ENCODE data around the gene RAPH1. TPM values are rescaled to one million over a fixed set of nuclear protein-coding genes. Genes with fewer than 3 reads are reported as not detected.

Gene RAPH1
- total RNA-seq, 3 donors from 2014 or later (not counting 1 experiment from before 2014, with no cell fraction given), result 0.34 to 3.6 (median 1.5) TPM

DNA sequence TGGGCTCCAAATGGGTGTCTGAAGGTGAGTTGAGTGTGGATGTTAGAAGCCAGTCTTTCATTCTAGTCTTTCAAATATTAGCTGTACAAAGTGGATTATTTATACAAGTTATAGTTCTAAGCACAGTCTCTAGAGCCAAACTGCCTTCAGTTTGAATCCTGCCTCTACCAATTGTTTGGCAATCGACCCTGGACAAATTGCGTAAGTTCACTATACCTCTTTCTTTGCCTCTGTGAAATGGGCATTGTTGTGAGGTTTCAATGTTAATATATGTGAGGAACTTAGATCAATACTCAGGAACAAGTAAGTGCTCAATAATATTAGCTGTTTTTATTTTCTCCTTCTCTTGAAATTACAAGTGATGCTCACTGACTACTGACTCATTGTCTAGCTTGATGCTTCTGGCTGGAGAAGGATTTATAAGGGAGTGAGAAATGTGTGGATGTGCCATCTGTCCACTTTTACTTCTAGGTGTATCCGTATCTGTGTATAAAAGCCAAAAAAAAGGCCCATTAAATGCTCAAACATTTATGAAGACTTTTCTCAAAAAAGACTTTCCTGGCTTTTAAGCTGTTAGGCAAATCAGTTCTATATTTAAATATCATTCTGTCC is 48.1 kb upstream of the RAPH1 start:
- H3K4me1 ChIP-seq (ENCODE audit: control insufficient read depth, insufficient read depth, low read length), result peaks cover 3% of the 10 kb centered on the region
- Mint-ChIP-seq H3K27me3 (ENCODE audit: low read depth in 2 of 2) (peaks cover 0 to 7% of the 10 kb centered on the region in 2 donors), H3K36me3 (no peaks in the 10 kb centered on the region), H3K9me3 (no peaks in the 10 kb centered on the region), H3K27ac (no peak overlapping the region), H3K4me1 (peaks cover 0 to 12% of the 10 kb centered on the region in 2 donors), H3K4me3 (no peak overlapping the region)
- ATAC-seq (no peak), DNase-seq (no peak)
- intact Hi-C loops (cut with micrococcal nuclease), result no loop called here
- no peak overlapping the region for H3K27ac ChIP-seq (ENCODE audit: low read length)
- TF ChIP-seq, protein P1, sequence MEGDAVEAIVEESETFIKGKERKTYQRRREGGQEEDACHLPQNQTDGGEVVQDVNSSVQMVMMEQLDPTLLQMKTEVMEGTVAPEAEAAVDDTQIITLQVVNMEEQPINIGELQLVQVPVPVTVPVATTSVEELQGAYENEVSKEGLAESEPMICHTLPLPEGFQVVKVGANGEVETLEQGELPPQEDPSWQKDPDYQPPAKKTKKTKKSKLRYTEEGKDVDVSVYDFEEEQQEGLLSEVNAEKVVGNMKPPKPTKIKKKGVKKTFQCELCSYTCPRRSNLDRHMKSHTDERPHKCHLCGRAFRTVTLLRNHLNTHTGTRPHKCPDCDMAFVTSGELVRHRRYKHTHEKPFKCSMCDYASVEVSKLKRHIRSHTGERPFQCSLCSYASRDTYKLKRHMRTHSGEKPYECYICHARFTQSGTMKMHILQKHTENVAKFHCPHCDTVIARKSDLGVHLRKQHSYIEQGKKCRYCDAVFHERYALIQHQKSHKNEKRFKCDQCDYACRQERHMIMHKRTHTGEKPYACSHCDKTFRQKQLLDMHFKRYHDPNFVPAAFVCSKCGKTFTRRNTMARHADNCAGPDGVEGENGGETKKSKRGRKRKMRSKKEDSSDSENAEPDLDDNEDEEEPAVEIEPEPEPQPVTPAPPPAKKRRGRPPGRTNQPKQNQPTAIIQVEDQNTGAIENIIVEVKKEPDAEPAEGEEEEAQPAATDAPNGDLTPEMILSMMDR (IDR thresholded peaks at IDR 0.05), result no peak
- H3K4me3 ChIP-seq (ENCODE audit: low read length), result no peak overlapping the region
- WGBS (ENCODE audit: insufficient coverage), result 100% methylated on average over 3 of the region's 3 CpGs
- no peaks in the 10 kb centered on the region for H3K36me3 ChIP-seq (ENCODE audit: control insufficient read depth, insufficient read depth, low read length)
- H3K9me3 ChIP-seq (ENCODE audit: control insufficient read depth, insufficient read depth, low read length), result no peaks in the 10 kb centered on the region
- no peaks in the 10 kb centered on the region for H3K27me3 ChIP-seq (ENCODE audit: control insufficient read depth, insufficient read depth, low read length)

DNA sequence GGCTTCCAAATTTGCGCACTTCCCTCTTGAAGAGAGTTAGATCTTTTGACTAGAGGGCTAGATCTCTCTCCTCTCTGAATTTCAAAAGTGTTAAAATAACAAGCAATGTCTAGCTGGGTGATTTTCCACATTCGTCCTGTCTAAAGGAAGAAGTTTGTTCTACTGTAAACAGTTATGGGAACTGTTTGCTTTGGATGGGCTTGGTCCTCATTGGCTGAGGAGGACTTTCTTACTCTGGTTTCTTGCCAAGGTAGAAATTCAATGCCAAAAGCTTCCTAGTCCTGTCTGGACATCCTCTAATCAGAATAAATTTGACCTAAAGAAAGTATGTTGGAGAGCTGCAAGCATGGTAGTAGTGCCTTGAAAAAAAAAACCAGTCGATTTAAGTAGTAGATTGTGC is 47.4 kb upstream of the RAPH1 start:
- WGBS (ENCODE audit: insufficient coverage), result 88% methylated on average over 3 of the region's 3 CpGs
- Histone ChIP-seq H3K4me1 (ENCODE audit: control insufficient read depth, insufficient read depth, low read length) (peaks cover 3% of the 10 kb centered on the region), H3K27me3 (ENCODE audit: control insufficient read depth, insufficient read depth, low read length) (no peaks in the 10 kb centered on the region), H3K36me3 (ENCODE audit: control insufficient read depth, insufficient read depth, low read length) (no peaks in the 10 kb centered on the region), H3K4me3 (ENCODE audit: low read length) (no peak overlapping the region), H3K27ac (ENCODE audit: low read length) (no peak overlapping the region), H3K9me3 (ENCODE audit: control insufficient read depth, insufficient read depth, low read length) (no peaks in the 10 kb centered on the region)
- Mint-ChIP-seq H3K27me3 (ENCODE audit: low read depth in 2 of 2) (peaks cover 0 to 7% of the 10 kb centered on the region in 2 donors), H3K4me3 (no peak overlapping the region), H3K27ac (no peak overlapping the region), H3K4me1 (peaks cover 0 to 12% of the 10 kb centered on the region in 2 donors), H3K36me3 (no peaks in the 10 kb centered on the region), H3K9me3 (no peaks in the 10 kb centered on the region)
- ATAC-seq (no peak), DNase-seq (no peak)
- TF ChIP-seq, protein P1 (IDR thresholded peaks at IDR 0.05), result no peak
- intact Hi-C loops (cut with micrococcal nuclease), result no loop called here

DNA sequence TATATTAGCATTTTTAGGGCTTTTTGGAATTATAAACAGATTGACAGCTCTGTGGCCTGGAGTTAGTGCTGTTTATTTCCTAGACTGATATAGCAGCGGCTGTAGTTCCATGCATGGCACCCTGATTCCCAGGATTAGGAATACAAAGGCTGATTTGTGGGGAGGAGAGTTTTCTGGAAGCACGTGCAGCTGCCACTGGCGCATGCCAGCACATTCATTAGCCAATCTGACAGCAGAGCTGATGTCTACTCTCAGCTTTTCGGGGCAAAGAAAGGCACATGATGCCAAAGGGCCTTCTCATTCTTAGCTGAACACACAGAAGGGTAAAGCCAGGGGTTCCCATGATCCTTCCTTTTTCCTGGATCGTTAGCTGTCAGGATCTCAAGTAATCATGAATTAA is 45.7 kb upstream of the RAPH1 start:
- Mint-ChIP-seq H3K27ac (no peak overlapping the region), H3K36me3 (no peaks in the 10 kb centered on the region), H3K9me3 (no peaks in the 10 kb centered on the region), H3K4me3 (no peak overlapping the region), H3K4me1 (peaks cover 0 to 12% of the 10 kb centered on the region in 2 donors), H3K27me3 (ENCODE audit: low read depth in 2 of 2) (peaks cover 2 to 7% of the 10 kb centered on the region in 2 donors)
- TF ChIP-seq, protein P1 (IDR thresholded peaks at IDR 0.05), result no peak
- DNase-seq (no peak), ATAC-seq (no peak)
- Histone ChIP-seq H3K4me3 (ENCODE audit: low read length) (no peak overlapping the region), H3K4me1 (ENCODE audit: control insufficient read depth, insufficient read depth, low read length) (peaks cover 3% of the 10 kb centered on the region), H3K27ac (ENCODE audit: low read length) (no peak overlapping the region), H3K9me3 (ENCODE audit: control insufficient read depth, insufficient read depth, low read length) (no peaks in the 10 kb centered on the region), H3K27me3 (ENCODE audit: control insufficient read depth, insufficient read depth, low read length) (peaks cover 2% of the 10 kb centered on the region), H3K36me3 (ENCODE audit: control insufficient read depth, insufficient read depth, low read length) (no peaks in the 10 kb centered on the region)
- 80% methylated on average over 5 of the region's 5 CpGs for WGBS (ENCODE audit: insufficient coverage)
- intact Hi-C loops (cut with micrococcal nuclease), result no loop called here

DNA sequence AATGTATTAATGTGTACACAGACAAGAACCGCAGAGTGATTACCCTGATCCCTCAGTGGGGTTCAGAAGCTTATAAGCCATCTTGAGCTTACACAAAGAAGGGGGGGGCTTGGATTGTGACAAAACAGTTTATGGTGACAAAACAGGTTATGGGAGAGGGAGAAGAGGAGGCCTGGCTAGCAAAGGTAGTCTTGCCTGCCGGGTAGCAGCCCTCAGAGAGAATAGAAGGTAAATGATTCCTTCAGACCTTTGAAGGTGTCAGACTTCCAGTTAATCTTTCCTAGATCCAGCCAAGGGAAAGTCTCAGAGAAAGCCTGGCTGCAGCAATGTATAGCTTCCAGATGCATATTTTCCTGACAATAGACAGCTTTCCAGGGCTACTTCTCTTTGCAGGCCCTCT is 44.6 kb upstream of the RAPH1 start:
- Histone ChIP-seq H3K4me1 (ENCODE audit: control insufficient read depth, insufficient read depth, low read length) (peaks cover 3% of the 10 kb centered on the region), H3K9me3 (ENCODE audit: control insufficient read depth, insufficient read depth, low read length) (no peaks in the 10 kb centered on the region), H3K27ac (ENCODE audit: low read length) (no peak overlapping the region), H3K27me3 (ENCODE audit: control insufficient read depth, insufficient read depth, low read length) (peaks cover 2% of the 10 kb centered on the region), H3K4me3 (ENCODE audit: low read length) (no peak overlapping the region), H3K36me3 (ENCODE audit: control insufficient read depth, insufficient read depth, low read length) (no peaks in the 10 kb centered on the region)
- TF ChIP-seq, protein P1 (IDR thresholded peaks at IDR 0.05), result no peak
- no peak for DNase-seq
- H3K9me3 Mint-ChIP-seq, result no peaks in the 10 kb centered on the region
- no peak for ATAC-seq
- peaks cover 7 to 12% of the 10 kb centered on the region in 2 donors for H3K27me3 Mint-ChIP-seq (ENCODE audit: low read depth in 2 of 2)
- no peak overlapping the region for H3K27ac Mint-ChIP-seq
- intact Hi-C loops (cut with micrococcal nuclease), result no loop called here
- H3K36me3 Mint-ChIP-seq, result no peaks in the 10 kb centered on the region
- H3K4me3 Mint-ChIP-seq, result no peak overlapping the region
- H3K4me1 Mint-ChIP-seq, result peaks cover 0 to 12% of the 10 kb centered on the region in 2 donors
- 83% methylated on average over 2 of the region's 2 CpGs for WGBS (ENCODE audit: insufficient coverage)

Data from natural killer cell (primary cell).